ENCODE results near the gene NOTCH2. TPM values are rescaled to one million over a fixed set of nuclear protein-coding genes. Genes with fewer than 3 reads are reported as not detected.

The NOTCH2 gene
- total and polyA plus RNA-seq, 4 donors, result 8.7 to 55.3 (median 27.4) TPM

- H3K9me3 ChIP-seq (ENCODE audit: control insufficient read depth in 4 of 4, low read length in 3 of 4), result no peaks in the 10 kb centered on the region
- H3K9ac ChIP-seq (ENCODE audit: low read depth in 1 of 2, low read length in 2 of 2), result no peak overlapping the region
- DNase-seq (ENCODE audit: low spot score), result no peak
- no peaks in the 10 kb centered on the region for H3K36me3 ChIP-seq (ENCODE audit: control insufficient read depth in 4 of 4, insufficient read depth in 3 of 4, low read depth in 1 of 4, low read length in 3 of 4)
- H3K4me3 ChIP-seq (ENCODE audit: low read depth in 1 of 3, low read length in 3 of 3), result no peak overlapping the region
- H3K4me1 ChIP-seq (ENCODE audit: control insufficient read depth in 4 of 4, insufficient read depth in 4 of 4, low read length in 3 of 4), result peaks cover 2 to 20% (median 9%) of the 10 kb centered on the region in 4 donors
- no peak overlapping the region for H3K27ac ChIP-seq (ENCODE audit: low read depth in 1 of 2, low read length in 2 of 2)
- 85% methylated on average over 1 of the region's 1 CpG for WGBS
- H3K27me3 ChIP-seq (ENCODE audit: control insufficient read depth in 4 of 4, insufficient read depth in 4 of 4, low read length in 3 of 4), result no peaks in the 10 kb centered on the region
- TF ChIP-seq SP1 (IDR thresholded peaks at IDR 0.05), result no peak
- TF ChIP-seq ZBTB33 (IDR thresholded peaks at IDR 0.05), result no peak
- no peak for TF ChIP-seq CTCF (IDR thresholded peaks at IDR 0.05; ENCODE audit: low read depth, low read length, missing input control)
- TF ChIP-seq YY1 (IDR thresholded peaks at IDR 0.05), result no peak
- TF ChIP-seq TAF1 (conservative IDR thresholded peaks at IDR 0.05), result no peak
- TF ChIP-seq RXRA (IDR thresholded peaks at IDR 0.05), result no peak
- no peak for TF ChIP-seq REST (IDR thresholded peaks at IDR 0.05)
- no peak for TF ChIP-seq HNF4G (IDR thresholded peaks at IDR 0.05)
- no peak for TF ChIP-seq FOXA2 (IDR thresholded peaks at IDR 0.05)
- TF ChIP-seq FOXA1 (IDR thresholded peaks at IDR 0.05), result no peak
These were observed 178.1 kb downstream of the NOTCH2 start for GRCh38 chr1:119891386-119891785.

- Histone ChIP-seq H3K27me3 (ENCODE audit: control insufficient read depth in 4 of 4, insufficient read depth in 4 of 4, low read length in 3 of 4) (no peaks in the 10 kb centered on the region), H3K4me1 (ENCODE audit: control insufficient read depth in 4 of 4, insufficient read depth in 4 of 4, low read length in 3 of 4) (peaks cover 0 to 9% (median 6%) of the 10 kb centered on the region in 4 donors), H3K9me3 (ENCODE audit: control insufficient read depth in 4 of 4, low read length in 3 of 4) (no peaks in the 10 kb centered on the region), H3K27ac (ENCODE audit: low read depth in 1 of 2, low read length in 2 of 2) (no peak overlapping the region), H3K9ac (ENCODE audit: low read depth in 1 of 2, low read length in 2 of 2) (no peak overlapping the region), H3K36me3 (ENCODE audit: control insufficient read depth in 4 of 4, insufficient read depth in 3 of 4, low read depth in 1 of 4, low read length in 3 of 4) (no peaks in the 10 kb centered on the region), H3K4me3 (ENCODE audit: low read depth in 1 of 3, low read length in 3 of 3) (no peak overlapping the region)
- TF ChIP-seq ATF3 (IDR thresholded peaks at IDR 0.05) (no peak), HNF4G (IDR thresholded peaks at IDR 0.05) (no peak), EGR1 (IDR thresholded peaks at IDR 0.05; ENCODE audit: low read depth in 2 of 2) (no peak), CTCF (IDR thresholded peaks at IDR 0.05; ENCODE audit: low read depth, low read length, missing input control) (no peak), NR2F2 (IDR thresholded peaks at IDR 0.05) (no peak), FOXA2 (IDR thresholded peaks at IDR 0.05) (no peak), RXRA (IDR thresholded peaks at IDR 0.05) (no peak), YY1 (IDR thresholded peaks at IDR 0.05) (no peak), TAF1 (conservative IDR thresholded peaks at IDR 0.05) (no peak), REST (IDR thresholded peaks at IDR 0.05) (no peak), SP1 (IDR thresholded peaks at IDR 0.05) (no peak), FOXA1 (IDR thresholded peaks at IDR 0.05) (no peak), GABPA (IDR thresholded peaks at IDR 0.05 in 1 of 2, conservative IDR thresholded peaks at IDR 0.05 in 1 of 2) (no peak), RAD21 (IDR thresholded peaks at IDR 0.05) (no peak), MAX (IDR thresholded peaks at IDR 0.05) (no peak), HNF4A (conservative IDR thresholded peaks at IDR 0.05) (no peak)
- no peak for DNase-seq (ENCODE audit: low spot score)
These were observed 181.0 kb downstream of the NOTCH2 start for GRCh38 chr1:119888476-119888875.
